Measurements from ENCODE around the gene WIPI1.
"Not testable (repeated sequence)": the region's sequence is repeated elsewhere in the genome, so short reads cannot be mapped to it uniquely, and the experiment has no call there.

The WIPI1 gene

GRCh38 chr17:68431045-68431608 lies 26.2 kb downstream of the WIPI1 start:
- DNase-seq (ENCODE audit: low read depth in 1 of 2, low spot score in 1 of 2), result no peak
- in situ Hi-C loops (cut with HindIII; ENCODE audit: low pct_unique_long_range_greater_than_20kb, low sequenced_read_pairs), result no loop called here

GRCh38 chr17:68429881-68430280 lies 27.4 kb downstream of the WIPI1 start:
- TF ChIP-seq JUND (IDR thresholded peaks at IDR 0.05; ENCODE audit: low read depth), result no peak
- DNase-seq (ENCODE audit: low read depth in 1 of 2, low spot score in 1 of 2), result no peak
- in situ Hi-C loops (cut with HindIII; ENCODE audit: low pct_unique_long_range_greater_than_20kb, low sequenced_read_pairs), result no loop called here

More at GRCh38 chr17:68431045-68431608, 26.2 kb downstream of the WIPI1 start:
- no peak for TF ChIP-seq JUND (IDR thresholded peaks at IDR 0.05; ENCODE audit: low read depth)

- no peak for TF ChIP-seq JUND (IDR thresholded peaks at IDR 0.05; ENCODE audit: low read depth)
- in situ Hi-C loops (cut with HindIII; ENCODE audit: low pct_unique_long_range_greater_than_20kb, low sequenced_read_pairs), result no loop called here
- DNase-seq (ENCODE audit: low read depth in 1 of 2, low spot score in 1 of 2), result no peak
These were observed 28.7 kb downstream of the WIPI1 start for GRCh38 chr17:68428498-68429172.

GRCh38 chr17:68427575-68427974 lies 29.7 kb downstream of the WIPI1 start:
- no peak for TF ChIP-seq JUND (IDR thresholded peaks at IDR 0.05; ENCODE audit: low read depth)
- no peak for DNase-seq (ENCODE audit: low read depth in 1 of 2, low spot score in 1 of 2)
- in situ Hi-C loops (cut with HindIII; ENCODE audit: low pct_unique_long_range_greater_than_20kb, low sequenced_read_pairs), result no loop called here

- no peak for DNase-seq (ENCODE audit: low read depth in 1 of 2, low spot score in 1 of 2)
- in situ Hi-C loops (cut with HindIII; ENCODE audit: low pct_unique_long_range_greater_than_20kb, low sequenced_read_pairs), result no loop called here
- no peak for TF ChIP-seq JUND (IDR thresholded peaks at IDR 0.05; ENCODE audit: low read depth)
These were observed 31.3 kb downstream of the WIPI1 start for GRCh38 chr17:68425979-68426378.

GRCh38 chr17:68424861-68425260 lies 32.4 kb downstream of the WIPI1 start:
- DNase-seq (ENCODE audit: low read depth in 1 of 2, low spot score in 1 of 2), result peak; percentile 21 to 89
- TF ChIP-seq JUND (IDR thresholded peaks at IDR 0.05; ENCODE audit: low read depth), result no peak
- in situ Hi-C loops (cut with HindIII; ENCODE audit: low pct_unique_long_range_greater_than_20kb, low sequenced_read_pairs), result no loop called here

GRCh38 chr17:68424203-68424602 lies 33.1 kb downstream of the WIPI1 start:
- DNase-seq (ENCODE audit: low read depth in 1 of 2, low spot score in 1 of 2), result no peak
- no peak for TF ChIP-seq JUND (IDR thresholded peaks at IDR 0.05; ENCODE audit: low read depth)
- in situ Hi-C loops (cut with HindIII; ENCODE audit: low pct_unique_long_range_greater_than_20kb, low sequenced_read_pairs), result no loop called here

- no peak for DNase-seq (ENCODE audit: low read depth in 1 of 2, low spot score in 1 of 2)
- TF ChIP-seq JUND (IDR thresholded peaks at IDR 0.05; ENCODE audit: low read depth), result no peak
- in situ Hi-C loops (cut with HindIII; ENCODE audit: low pct_unique_long_range_greater_than_20kb, low sequenced_read_pairs), result no loop called here
These were observed 34.0 kb downstream of the WIPI1 start for GRCh38 chr17:68423251-68423650.

GRCh38 chr17:68422821-68423220 lies 34.5 kb downstream of the WIPI1 start:
- in situ Hi-C loops (cut with HindIII; ENCODE audit: low pct_unique_long_range_greater_than_20kb, low sequenced_read_pairs), result no loop called here
- TF ChIP-seq JUND (IDR thresholded peaks at IDR 0.05; ENCODE audit: low read depth), result no peak
- DNase-seq (ENCODE audit: low read depth in 1 of 2, low spot score in 1 of 2), result no peak

GRCh38 chr17:68421486-68421885 lies 35.8 kb downstream of the WIPI1 start:
- no peak for DNase-seq (ENCODE audit: low read depth in 1 of 2, low spot score in 1 of 2)
- in situ Hi-C loops (cut with HindIII; ENCODE audit: low pct_unique_long_range_greater_than_20kb, low sequenced_read_pairs), result no loop called here

GRCh38 chr17:68420065-68420464 lies 37.2 kb downstream of the WIPI1 start:
- no peak for DNase-seq (ENCODE audit: low read depth in 1 of 2, low spot score in 1 of 2)
- in situ Hi-C loops (cut with HindIII; ENCODE audit: low pct_unique_long_range_greater_than_20kb, low sequenced_read_pairs), result no loop called here
- TF ChIP-seq JUND (IDR thresholded peaks at IDR 0.05; ENCODE audit: low read depth), result no peak

More at GRCh38 chr17:68421486-68421885, 35.8 kb downstream of the WIPI1 start:
- no peak for TF ChIP-seq JUND (IDR thresholded peaks at IDR 0.05; ENCODE audit: low read depth)

- in situ Hi-C loops (cut with HindIII; ENCODE audit: low pct_unique_long_range_greater_than_20kb, low sequenced_read_pairs), result no loop called here
- no peak for DNase-seq (ENCODE audit: low read depth in 1 of 2, low spot score in 1 of 2)
- no peak for TF ChIP-seq JUND (IDR thresholded peaks at IDR 0.05; ENCODE audit: low read depth)
These were observed 38.4 kb downstream of the WIPI1 start for GRCh38 chr17:68418876-68419275.

- DNase-seq (ENCODE audit: low read depth in 1 of 2, low spot score in 1 of 2), result no peak
- no peak for TF ChIP-seq JUND (IDR thresholded peaks at IDR 0.05; ENCODE audit: low read depth)
- in situ Hi-C loops (cut with HindIII; ENCODE audit: low pct_unique_long_range_greater_than_20kb, low sequenced_read_pairs), result no loop called here
These were observed 40.0 kb downstream of the WIPI1 start for GRCh38 chr17:68417317-68417716.

GRCh38 chr17:68414901-68415300 lies 42.4 kb downstream of the WIPI1 start:
- DNase-seq (ENCODE audit: low read depth in 1 of 2, low spot score in 1 of 2); in situ Hi-C loops (cut with HindIII; ENCODE audit: low pct_unique_long_range_greater_than_20kb, low sequenced_read_pairs): not testable (repeated sequence)

- in situ Hi-C loops (cut with HindIII; ENCODE audit: low pct_unique_long_range_greater_than_20kb, low sequenced_read_pairs); DNase-seq (ENCODE audit: low read depth in 1 of 2, low spot score in 1 of 2): not testable (repeated sequence)
These were observed 43.4 kb downstream of the WIPI1 start for GRCh38 chr17:68413597-68414560.

GRCh38 chr17:68407656-68408055 lies 49.6 kb downstream of the WIPI1 start:
- DNase-seq (ENCODE audit: low read depth in 1 of 2, low spot score in 1 of 2); in situ Hi-C loops (cut with HindIII; ENCODE audit: low pct_unique_long_range_greater_than_20kb, low sequenced_read_pairs): not testable (repeated sequence)

GRCh38 chr17:68403837-68404236 lies 53.5 kb downstream of the WIPI1 start:
- in situ Hi-C loops (cut with HindIII; ENCODE audit: low pct_unique_long_range_greater_than_20kb, low sequenced_read_pairs); DNase-seq (ENCODE audit: low read depth in 1 of 2, low spot score in 1 of 2): not testable (repeated sequence)
